ENCODE results near the gene SLC25A12.

DNA sequence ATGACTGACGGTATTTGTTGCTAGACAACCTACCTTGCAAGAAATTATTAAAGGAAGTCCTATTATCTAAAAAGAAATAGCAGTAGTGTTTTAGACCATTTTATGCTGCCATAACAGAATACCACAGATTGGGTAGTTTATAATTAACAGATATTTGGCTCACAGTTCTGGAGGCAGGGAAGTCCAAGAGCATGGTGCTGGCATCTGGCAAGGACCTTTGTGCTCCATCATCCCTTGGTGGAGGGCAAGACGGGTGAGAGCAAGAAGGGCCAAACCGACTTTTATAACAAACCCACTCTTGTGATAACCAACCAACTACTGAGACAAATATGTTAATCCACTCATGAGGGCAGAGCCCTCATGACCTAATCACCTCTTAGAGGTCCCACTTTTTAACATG, 115.5 kb downstream of the SLC25A12 start:
- TF ChIP-seq, protein P1, sequence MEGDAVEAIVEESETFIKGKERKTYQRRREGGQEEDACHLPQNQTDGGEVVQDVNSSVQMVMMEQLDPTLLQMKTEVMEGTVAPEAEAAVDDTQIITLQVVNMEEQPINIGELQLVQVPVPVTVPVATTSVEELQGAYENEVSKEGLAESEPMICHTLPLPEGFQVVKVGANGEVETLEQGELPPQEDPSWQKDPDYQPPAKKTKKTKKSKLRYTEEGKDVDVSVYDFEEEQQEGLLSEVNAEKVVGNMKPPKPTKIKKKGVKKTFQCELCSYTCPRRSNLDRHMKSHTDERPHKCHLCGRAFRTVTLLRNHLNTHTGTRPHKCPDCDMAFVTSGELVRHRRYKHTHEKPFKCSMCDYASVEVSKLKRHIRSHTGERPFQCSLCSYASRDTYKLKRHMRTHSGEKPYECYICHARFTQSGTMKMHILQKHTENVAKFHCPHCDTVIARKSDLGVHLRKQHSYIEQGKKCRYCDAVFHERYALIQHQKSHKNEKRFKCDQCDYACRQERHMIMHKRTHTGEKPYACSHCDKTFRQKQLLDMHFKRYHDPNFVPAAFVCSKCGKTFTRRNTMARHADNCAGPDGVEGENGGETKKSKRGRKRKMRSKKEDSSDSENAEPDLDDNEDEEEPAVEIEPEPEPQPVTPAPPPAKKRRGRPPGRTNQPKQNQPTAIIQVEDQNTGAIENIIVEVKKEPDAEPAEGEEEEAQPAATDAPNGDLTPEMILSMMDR (IDR thresholded peaks at IDR 0.05; ENCODE audit: low read depth, low read length): no peak
- TF ChIP-seq POLR2A (IDR thresholded peaks at IDR 0.05; ENCODE audit: extremely low read depth, insufficient read length) (no peak), MYC (IDR thresholded peaks at IDR 0.05; ENCODE audit: low read depth, low read length) (no peak)
- TF ChIP-seq, protein P2, sequence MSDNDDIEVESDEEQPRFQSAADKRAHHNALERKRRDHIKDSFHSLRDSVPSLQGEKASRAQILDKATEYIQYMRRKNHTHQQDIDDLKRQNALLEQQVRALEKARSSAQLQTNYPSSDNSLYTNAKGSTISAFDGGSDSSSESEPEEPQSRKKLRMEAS (IDR thresholded peaks at IDR 0.05; ENCODE audit: low read depth, low read length): no peak
